Stimulated activated naive CD8-positive, alpha-beta T cell treated with anti-CD3 and anti-CD28 coated beads, Interleukin-15, Interleukin-2, amounts not matched to agents 100 ng/mL and 50 ng/mL, for 24 hours (primary cell): ENCODE data around the gene GPC6.

ENCODE experiments used
- H3K27ac Mint-ChIP-seq: one replicate; pipeline ENCODE4 v1.8.0; 2021; ENCODE audit warnings: mild to moderate bottlenecking, mixed read lengths
- H3K27me3 Mint-ChIP-seq: one replicate; pipeline ENCODE4 v1.8.0; 2021; ENCODE audit warnings: mixed read lengths
- H3K36me3 Mint-ChIP-seq: one replicate; pipeline ENCODE4 v1.8.0; 2021; ENCODE audit warnings: low read depth, mixed read lengths
- H3K4me1 Mint-ChIP-seq: one replicate; pipeline ENCODE4 v1.8.0; 2021; ENCODE audit warnings: low read depth, mixed read lengths
- H3K4me3 Mint-ChIP-seq: one replicate; pipeline ENCODE4 v1.8.0; 2021; ENCODE audit warnings: mild to moderate bottlenecking, mixed read lengths
- H3K9me3 Mint-ChIP-seq: one replicate; pipeline ENCODE4 v1.8.0; 2021; ENCODE audit warnings: mixed read lengths

Gene GPC6

GRCh38 chr13:94305934-94306333 is 1079.3 kb downstream of the GPC6 start:
- H3K4me3 Mint-ChIP-seq: no peak overlapping the region
- H3K9me3 Mint-ChIP-seq: no peaks in the 10 kb centered on the region
- H3K36me3 Mint-ChIP-seq: no peaks in the 10 kb centered on the region
- no peak overlapping the region for H3K27ac Mint-ChIP-seq
- H3K27me3 Mint-ChIP-seq: no peaks in the 10 kb centered on the region
- no peaks in the 10 kb centered on the region for H3K4me1 Mint-ChIP-seq

GRCh38 chr13:94308832-94309231 is 1082.2 kb downstream of the GPC6 start:
- H3K36me3 Mint-ChIP-seq: no peaks in the 10 kb centered on the region
- no peaks in the 10 kb centered on the region for H3K9me3 Mint-ChIP-seq
- no peaks in the 10 kb centered on the region for H3K27me3 Mint-ChIP-seq

DNA sequence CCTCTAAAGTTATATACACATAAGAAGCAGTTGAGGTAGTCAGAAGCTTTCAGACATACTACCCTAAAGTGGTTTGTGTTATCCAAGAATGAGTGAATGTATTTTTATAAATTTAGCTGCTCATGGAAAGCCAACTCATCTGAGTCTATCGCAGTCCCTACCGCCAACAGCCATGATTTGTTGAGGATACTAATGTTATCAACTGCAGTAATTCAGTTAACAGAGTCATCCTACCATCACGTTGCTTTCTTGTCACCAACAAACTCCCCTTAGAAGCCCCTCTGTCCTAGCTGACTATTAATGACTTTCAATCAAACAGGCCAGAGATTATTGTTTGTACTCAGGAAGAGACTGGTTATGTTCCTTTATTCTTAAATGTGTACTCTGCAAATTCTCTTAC is 1083.0 kb downstream of the GPC6 start:
- no peak overlapping the region for H3K27ac Mint-ChIP-seq
- no peaks in the 10 kb centered on the region for H3K36me3 Mint-ChIP-seq
- no peaks in the 10 kb centered on the region for H3K9me3 Mint-ChIP-seq
- no peak overlapping the region for H3K4me3 Mint-ChIP-seq
- no peaks in the 10 kb centered on the region for H3K27me3 Mint-ChIP-seq
- no peaks in the 10 kb centered on the region for H3K4me1 Mint-ChIP-seq

More at GRCh38 chr13:94308832-94309231, 1082.2 kb downstream of the GPC6 start:
- H3K4me3 Mint-ChIP-seq: no peak overlapping the region
- no peaks in the 10 kb centered on the region for H3K4me1 Mint-ChIP-seq
- no peak overlapping the region for H3K27ac Mint-ChIP-seq

DNA sequence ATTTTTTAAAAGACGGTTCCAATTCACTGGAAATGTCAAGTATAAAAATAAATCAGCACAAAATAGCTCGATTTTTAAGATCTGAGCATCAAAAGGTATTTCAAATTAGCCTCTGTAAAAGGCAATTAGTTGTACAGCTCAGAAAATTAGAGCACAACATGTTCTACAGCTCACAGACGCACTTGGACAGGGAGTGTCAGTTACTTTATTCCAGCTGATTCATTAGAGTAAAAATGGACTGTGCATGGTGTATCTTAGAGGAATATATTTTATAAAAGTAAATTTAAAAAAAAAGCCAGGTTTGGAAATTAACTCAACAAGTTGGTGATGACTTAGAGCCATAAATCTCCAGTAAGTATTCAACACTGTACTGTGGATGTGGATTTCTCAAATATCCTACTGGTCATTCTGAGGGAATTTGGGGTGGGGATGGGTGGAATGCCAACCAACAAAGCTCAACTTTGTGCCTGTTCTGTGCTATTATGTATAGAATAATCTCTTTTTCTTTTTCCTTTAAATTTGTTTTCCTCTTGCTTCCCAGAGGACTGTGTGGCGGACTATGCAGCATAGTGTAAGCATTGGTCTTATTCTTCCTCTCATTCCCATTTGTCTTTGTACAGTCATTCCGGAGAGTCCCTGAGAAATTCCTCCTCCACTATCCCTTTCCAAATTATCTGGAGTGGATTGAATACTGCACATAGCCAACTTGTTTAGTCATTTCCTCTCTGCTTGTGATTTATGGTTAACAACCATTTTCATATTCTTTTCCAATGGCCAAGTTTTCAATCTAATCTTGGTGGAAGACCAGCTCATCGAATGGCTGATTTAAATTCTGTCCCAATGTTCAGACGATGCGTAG is 1083.6 kb downstream of the GPC6 start:
- Mint-ChIP-seq H3K9me3 (no peaks in the 10 kb centered on the region), H3K4me1 (no peaks in the 10 kb centered on the region), H3K27ac (no peak overlapping the region), H3K27me3 (no peaks in the 10 kb centered on the region), H3K36me3 (no peaks in the 10 kb centered on the region), H3K4me3 (no peak overlapping the region)

- Mint-ChIP-seq H3K9me3 (no peaks in the 10 kb centered on the region), H3K27me3 (no peaks in the 10 kb centered on the region), H3K4me3 (no peak overlapping the region), H3K4me1 (peaks cover 7% of the 10 kb centered on the region), H3K36me3 (no peaks in the 10 kb centered on the region), H3K27ac (no peak overlapping the region)
Observed at GRCh38 chr13:94311893-94312292, 1085.3 kb downstream of the GPC6 start.

DNA sequence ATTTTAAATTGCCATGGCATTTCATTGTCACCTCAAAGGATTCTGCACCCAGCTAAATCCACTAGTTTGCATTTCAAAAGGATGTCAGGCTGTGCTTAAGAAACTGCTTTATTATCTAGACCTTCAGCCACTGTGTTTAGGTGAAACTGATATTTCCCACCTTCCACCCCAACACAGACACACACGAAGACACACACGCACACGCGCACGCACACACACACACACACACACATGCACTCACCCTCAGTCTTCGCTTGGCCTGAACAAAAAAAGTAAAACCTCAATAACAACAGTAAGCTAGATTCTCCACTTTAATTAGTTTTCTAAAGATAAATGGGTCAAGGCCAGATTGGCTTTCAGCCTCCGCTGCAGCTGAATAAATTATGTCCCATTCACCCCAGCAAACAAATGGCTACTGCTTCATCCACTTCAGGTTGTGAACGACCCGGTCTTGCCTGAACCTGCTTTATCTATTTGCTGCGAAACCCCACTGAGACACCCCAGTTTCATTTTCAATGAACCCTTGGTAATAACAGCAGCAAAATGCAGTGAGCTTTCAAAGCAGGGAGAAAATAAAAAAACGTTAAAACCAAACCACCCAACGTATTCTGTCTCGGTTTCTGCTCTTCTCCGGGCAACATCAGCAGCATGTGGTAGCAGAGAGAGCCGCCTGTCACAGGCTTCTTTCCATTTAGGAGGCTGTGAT is 1086.1 kb downstream of the GPC6 start:
- H3K36me3 Mint-ChIP-seq: no peaks in the 10 kb centered on the region
- H3K4me1 Mint-ChIP-seq: peaks cover 13% of the 10 kb centered on the region
- H3K4me3 Mint-ChIP-seq: no peak overlapping the region
- no peaks in the 10 kb centered on the region for H3K9me3 Mint-ChIP-seq
- H3K27ac Mint-ChIP-seq: no peak overlapping the region
- H3K27me3 Mint-ChIP-seq: no peaks in the 10 kb centered on the region

- H3K9me3 Mint-ChIP-seq: no peaks in the 10 kb centered on the region
- H3K27ac Mint-ChIP-seq: no peak overlapping the region
- H3K27me3 Mint-ChIP-seq: no peaks in the 10 kb centered on the region
- no peak overlapping the region for H3K4me3 Mint-ChIP-seq
- peaks cover 21% of the 10 kb centered on the region for H3K4me1 Mint-ChIP-seq
- no peaks in the 10 kb centered on the region for H3K36me3 Mint-ChIP-seq
Observed at GRCh38 chr13:94313321-94313910, 1086.8 kb downstream of the GPC6 start.

DNA sequence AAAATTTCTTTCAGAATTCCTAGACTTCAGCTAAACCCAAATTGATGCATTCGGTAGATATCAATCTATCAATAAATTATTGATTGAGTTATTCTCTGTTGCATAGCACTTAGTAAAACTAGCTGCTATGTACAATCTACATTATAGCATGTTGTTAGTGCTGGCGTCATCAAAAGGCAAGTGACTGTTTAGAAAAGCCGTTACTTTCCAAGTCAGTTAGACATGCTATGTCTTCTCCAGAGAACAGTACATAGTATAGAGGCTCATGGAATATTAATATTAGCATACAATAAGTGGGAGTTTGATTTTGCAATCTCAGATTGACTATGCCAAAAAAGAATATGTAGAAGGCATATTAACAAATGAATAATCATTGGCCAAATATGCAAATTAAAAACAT is 1087.3 kb downstream of the GPC6 start:
- H3K4me1 Mint-ChIP-seq: peaks cover 21% of the 10 kb centered on the region
- no peaks in the 10 kb centered on the region for H3K9me3 Mint-ChIP-seq
- no peaks in the 10 kb centered on the region for H3K27me3 Mint-ChIP-seq
- no peaks in the 10 kb centered on the region for H3K36me3 Mint-ChIP-seq
- H3K27ac Mint-ChIP-seq: no peak overlapping the region
- no peak overlapping the region for H3K4me3 Mint-ChIP-seq

- no peaks in the 10 kb centered on the region for H3K36me3 Mint-ChIP-seq
- H3K4me1 Mint-ChIP-seq: peaks cover 21% of the 10 kb centered on the region
- no peaks in the 10 kb centered on the region for H3K27me3 Mint-ChIP-seq
- no peak overlapping the region for H3K4me3 Mint-ChIP-seq
- H3K27ac Mint-ChIP-seq: no peak overlapping the region
- no peaks in the 10 kb centered on the region for H3K9me3 Mint-ChIP-seq
Observed at GRCh38 chr13:94315188-94315587, 1088.6 kb downstream of the GPC6 start.

- Mint-ChIP-seq H3K9me3 (peaks cover 4% of the 10 kb centered on the region), H3K36me3 (no peaks in the 10 kb centered on the region), H3K4me1 (peaks cover 21% of the 10 kb centered on the region), H3K27me3 (no peaks in the 10 kb centered on the region), H3K27ac (no peak overlapping the region), H3K4me3 (no peak overlapping the region)
Observed at GRCh38 chr13:94317063-94317491, 1090.5 kb downstream of the GPC6 start.

GRCh38 chr13:94318418-94318817 is 1091.8 kb downstream of the GPC6 start:
- Mint-ChIP-seq H3K4me3 (no peak overlapping the region), H3K36me3 (peaks cover 3% of the 10 kb centered on the region), H3K9me3 (peaks cover 4% of the 10 kb centered on the region), H3K27ac (no peak overlapping the region), H3K4me1 (peaks cover 27% of the 10 kb centered on the region), H3K27me3 (no peaks in the 10 kb centered on the region)

DNA sequence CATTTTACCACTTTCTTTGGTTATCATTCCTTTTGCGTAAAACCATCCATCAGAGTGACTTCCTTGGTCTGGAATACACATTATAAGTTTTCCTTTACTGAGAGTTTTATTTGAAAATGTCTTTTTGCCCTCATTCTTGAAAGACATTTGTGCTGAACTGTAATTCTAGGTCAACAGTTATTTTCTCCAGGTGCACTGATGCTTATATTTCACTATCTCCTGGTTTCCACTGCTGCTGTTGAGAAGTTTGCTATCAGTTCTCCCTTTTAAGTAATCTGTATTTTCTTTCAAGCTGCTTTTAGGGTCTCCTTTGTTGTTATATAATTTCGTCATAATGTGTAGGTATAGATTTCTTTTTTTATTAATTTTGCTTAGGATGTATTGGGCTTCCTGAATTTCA is 1092.9 kb downstream of the GPC6 start:
- Mint-ChIP-seq H3K9me3 (peaks cover 4% of the 10 kb centered on the region), H3K27me3 (no peaks in the 10 kb centered on the region), H3K4me3 (no peak overlapping the region), H3K36me3 (peaks cover 3% of the 10 kb centered on the region), H3K4me1 (peaks cover 35% of the 10 kb centered on the region), H3K27ac (no peak overlapping the region)

- H3K4me3 Mint-ChIP-seq: no peak overlapping the region
- H3K4me1 Mint-ChIP-seq: peaks cover 50% of the 10 kb centered on the region
- H3K27ac Mint-ChIP-seq: no peak overlapping the region
- peaks cover 7% of the 10 kb centered on the region for H3K9me3 Mint-ChIP-seq
- H3K27me3 Mint-ChIP-seq: no peaks in the 10 kb centered on the region
- H3K36me3 Mint-ChIP-seq: peaks cover 8% of the 10 kb centered on the region
Observed at GRCh38 chr13:94322925-94323763, 1096.5 kb downstream of the GPC6 start.
